Smooth muscle cell of the brain vasculature (primary cell): Measurements from ENCODE around the gene LAYN.

ENCODE experiments used
- DNase-seq: peaks from one replicate; pipeline ENCODE4 v3.0.0-alpha.2; 2012; ENCODE audit warnings: low read depth, low spot score

LAYN gene

DNA sequence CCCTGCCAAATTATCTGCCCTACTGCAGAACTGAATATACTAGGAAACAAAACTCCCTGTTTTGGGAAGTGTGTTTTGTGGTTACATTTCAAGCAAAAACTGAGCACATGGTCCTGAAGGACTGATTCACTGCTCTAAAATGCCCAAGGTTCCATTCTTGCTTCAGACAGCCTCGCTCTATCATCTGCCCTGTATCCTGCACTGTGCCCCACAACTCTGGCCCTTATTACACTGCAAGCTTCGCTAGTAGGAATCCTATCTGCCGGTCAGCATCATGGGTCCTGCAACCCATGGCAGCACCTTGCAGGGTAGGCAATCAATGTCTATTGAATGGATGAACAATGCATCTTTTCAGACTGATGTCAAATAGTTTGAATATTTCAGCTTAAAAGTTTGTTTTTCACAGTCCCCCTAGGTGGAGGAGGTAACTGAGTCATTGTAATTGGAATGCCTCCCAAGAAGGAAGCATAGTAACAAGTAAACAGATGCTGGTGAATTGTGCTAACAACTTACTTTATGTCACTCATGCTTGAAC is 21.3 kb downstream of the LAYN start:
- DNase-seq: no peak

- no peak for DNase-seq
These were observed 22.3 kb downstream of the LAYN start for GRCh38 chr11:111562692-111563389.

DNA sequence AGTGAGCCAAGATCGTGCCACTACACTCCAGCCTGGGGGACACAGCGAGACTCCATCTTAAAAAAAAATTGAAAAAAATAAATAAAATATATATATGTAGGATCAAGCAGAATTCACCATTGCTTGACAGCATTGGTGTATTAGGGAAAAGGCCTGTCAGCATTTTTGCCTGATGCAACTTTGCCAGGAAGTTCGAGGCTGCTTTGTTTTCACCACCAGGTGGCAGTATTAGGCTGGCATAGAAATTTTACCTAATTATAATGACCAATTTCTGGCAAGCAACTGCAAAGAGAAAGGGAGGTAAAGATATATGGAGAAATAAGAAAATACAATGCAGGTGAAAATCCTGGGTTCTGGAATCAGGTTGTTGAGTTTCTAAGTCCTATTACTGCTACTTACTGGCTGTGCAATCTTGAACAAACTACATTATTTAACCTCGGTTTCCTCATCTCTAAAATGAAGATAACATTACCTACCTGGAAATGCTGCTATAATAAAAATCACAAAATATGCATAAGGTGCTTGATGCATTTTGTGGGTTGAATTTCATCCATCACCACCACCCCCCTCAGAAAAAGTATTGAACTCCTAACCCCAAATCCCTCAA is 24.7 kb downstream of the LAYN start:
- no peak for DNase-seq

- DNase-seq: no peak
These were observed 25.8 kb downstream of the LAYN start for GRCh38 chr11:111566324-111566723.

GRCh38 chr11:111569476-111569875 is 29.0 kb downstream of the LAYN start:
- DNase-seq: no peak

DNA sequence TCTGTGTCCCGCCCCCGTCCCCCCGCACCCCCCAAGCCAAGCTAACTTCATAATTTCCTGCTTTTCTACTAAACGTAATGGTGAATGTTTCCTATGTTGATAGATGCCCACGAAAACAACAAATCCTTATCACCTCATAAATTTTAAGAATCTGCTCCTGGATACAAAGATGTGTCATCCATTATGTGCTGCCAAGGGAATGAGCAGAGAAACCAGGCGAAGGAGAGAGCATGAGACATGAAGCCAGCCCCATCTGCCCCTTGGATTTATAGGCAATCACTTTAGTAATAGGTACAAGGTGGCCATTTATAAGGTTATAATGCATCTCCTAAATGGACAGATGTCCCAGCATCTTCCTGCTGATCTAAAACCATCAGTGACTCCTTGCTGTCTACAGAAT is 30.3 kb downstream of the LAYN start:
- no peak for DNase-seq

GRCh38 chr11:111571829-111572501 is 31.4 kb downstream of the LAYN start:
- DNase-seq: no peak

GRCh38 chr11:111572581-111572980 is 32.1 kb downstream of the LAYN start:
- DNase-seq: no peak

DNA sequence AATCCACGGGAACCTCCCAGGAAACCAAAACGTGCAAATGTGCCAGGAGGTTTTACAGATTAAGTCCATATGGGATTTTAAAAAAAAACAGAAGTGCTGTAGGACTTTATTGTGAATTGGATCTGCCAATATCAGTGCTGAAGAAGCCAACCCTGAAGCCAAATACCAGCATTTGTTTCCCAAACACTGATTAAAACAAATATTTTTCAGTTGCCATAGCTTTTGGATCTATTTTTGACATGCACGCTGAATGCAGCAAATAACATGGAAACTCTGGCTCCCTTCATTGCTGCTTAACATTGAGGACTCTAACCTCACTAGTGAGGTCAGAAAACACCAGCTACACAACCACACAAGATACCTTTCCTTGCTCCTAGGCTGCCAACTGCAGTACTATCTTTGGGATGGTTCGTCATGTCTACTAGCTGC is 33.3 kb downstream of the LAYN start:
- DNase-seq: no peak

DNA sequence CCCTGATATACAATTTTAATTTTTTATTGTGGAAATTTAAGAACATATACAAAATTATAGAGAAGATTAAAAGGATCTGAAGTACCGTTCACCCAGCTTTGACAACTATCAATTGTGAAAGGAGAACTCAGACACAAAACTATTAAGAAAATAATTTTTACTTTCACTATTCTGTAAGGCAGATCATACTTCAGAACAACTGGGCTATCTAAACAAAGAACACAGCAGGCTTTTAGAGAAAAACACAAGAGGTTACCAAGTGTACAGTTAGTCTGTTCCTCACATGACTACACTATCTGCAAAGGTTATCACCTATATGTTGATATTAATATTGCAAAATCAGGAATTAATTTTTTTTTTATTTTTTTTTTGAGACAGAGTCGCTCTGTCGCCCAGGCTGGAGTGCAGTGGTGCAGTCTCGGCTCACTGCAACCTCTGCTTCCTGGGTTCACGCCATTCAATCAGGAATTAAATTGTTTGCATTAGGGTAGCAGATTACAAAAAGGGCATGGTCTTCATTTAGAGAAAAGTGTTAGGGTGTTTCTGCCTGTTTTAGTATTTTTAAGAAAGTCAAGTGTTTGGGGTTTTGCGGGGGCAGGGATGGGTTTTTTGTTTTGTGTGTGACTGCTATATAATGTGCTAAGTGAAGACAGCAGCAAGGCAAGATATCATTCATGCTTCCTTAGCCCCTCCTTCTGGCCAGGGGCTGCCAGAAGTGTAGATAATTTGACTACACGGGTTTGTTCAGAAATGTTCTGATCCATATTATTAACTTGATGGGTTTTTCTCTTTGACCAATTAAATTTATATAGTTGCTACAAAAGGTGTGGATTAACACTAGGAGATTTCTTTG is 34.1 kb downstream of the LAYN start:
- DNase-seq: no peak

- DNase-seq: no peak
These were observed 35.2 kb downstream of the LAYN start for GRCh38 chr11:111575740-111576139.

DNA sequence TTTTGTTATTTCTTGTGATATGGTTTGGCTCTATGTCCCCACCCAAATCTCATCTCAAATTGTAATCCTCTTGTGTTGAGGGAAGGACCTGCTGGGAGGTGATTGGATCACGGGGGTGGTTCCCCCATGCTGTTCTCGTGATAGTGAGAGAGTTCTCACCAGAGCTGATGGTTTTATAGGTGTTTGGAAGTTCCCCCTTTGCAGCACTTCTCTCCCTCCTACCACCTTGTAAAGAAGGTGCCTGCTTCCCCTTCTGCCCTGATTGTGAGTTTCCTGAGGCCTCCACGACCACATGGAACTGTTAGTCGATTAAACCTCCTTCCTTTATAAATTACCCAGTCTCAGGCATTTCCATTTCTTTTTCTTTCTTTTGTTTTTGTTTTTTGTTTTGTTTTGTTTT is 37.3 kb downstream of the LAYN start:
- no peak for DNase-seq

DNA sequence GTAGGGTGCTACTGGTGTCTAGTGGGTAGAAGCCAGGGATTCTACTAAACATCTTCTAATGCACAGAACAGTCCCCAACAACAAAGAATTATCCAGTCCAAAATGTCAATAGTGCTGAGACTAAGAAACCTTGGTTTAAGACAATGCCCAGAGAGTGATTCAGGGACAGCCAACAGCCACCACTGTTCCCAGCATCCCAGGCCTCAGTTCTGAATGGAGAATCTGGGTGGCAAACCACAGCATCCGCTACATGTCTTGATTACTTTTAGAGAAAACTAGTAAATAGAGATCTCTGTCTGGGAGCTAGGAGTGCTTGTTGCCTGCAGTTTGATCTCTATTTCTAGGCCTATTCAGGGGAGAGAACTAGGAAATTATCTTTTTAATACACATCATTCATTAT is 40.8 kb downstream of the LAYN start:
- no peak for DNase-seq

- no peak for DNase-seq
These were observed 41.6 kb downstream of the LAYN start for GRCh38 chr11:111582163-111582562.

DNA sequence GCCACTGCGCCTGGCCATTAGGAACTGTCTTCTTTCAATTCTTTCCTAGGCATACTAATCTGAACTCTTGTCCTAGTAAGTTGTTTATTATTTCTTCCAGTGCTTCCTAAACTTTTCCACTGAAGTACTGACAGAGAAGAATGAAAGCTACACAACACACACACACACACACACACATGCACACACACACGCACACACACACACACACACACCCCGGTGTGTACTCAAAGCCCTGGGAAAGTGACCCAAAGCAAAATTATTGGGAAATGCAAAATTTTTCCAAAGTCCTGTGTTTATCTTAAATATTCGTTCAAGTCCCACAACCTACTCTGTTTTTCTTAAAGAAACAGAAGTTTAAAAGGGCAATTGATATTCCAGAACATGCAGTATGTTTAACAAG is 42.4 kb downstream of the LAYN start:
- no peak for DNase-seq

- no peak for DNase-seq
These were observed 44.9 kb downstream of the LAYN start for GRCh38 chr11:111585371-111585770.

DNA sequence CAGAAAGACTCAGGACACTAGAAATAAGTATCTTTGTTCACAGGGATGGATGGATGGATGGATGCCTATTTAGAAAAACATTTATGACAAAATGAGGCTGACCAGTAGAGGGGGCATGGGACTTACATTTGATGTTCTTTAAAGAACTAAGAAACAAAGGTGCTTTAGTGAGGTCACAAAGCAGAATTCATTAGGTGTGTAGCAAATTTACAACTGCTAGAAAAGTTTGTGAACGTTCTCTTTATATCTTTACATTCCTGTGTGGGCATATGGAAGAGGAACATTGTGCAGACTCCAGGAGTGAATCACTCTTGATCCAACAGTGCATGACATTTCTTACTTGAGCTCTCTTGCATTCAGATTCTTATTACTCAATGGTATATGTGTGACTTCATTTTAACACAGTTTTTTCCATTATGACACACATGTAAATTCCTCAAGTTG is 45.9 kb downstream of the LAYN start:
- no peak for DNase-seq

- no peak for DNase-seq
These were observed 48.6 kb downstream of the LAYN start for GRCh38 chr11:111589114-111589513.

- no peak for DNase-seq
These were observed 49.5 kb downstream of the LAYN start for GRCh38 chr11:111589886-111590499.

DNA sequence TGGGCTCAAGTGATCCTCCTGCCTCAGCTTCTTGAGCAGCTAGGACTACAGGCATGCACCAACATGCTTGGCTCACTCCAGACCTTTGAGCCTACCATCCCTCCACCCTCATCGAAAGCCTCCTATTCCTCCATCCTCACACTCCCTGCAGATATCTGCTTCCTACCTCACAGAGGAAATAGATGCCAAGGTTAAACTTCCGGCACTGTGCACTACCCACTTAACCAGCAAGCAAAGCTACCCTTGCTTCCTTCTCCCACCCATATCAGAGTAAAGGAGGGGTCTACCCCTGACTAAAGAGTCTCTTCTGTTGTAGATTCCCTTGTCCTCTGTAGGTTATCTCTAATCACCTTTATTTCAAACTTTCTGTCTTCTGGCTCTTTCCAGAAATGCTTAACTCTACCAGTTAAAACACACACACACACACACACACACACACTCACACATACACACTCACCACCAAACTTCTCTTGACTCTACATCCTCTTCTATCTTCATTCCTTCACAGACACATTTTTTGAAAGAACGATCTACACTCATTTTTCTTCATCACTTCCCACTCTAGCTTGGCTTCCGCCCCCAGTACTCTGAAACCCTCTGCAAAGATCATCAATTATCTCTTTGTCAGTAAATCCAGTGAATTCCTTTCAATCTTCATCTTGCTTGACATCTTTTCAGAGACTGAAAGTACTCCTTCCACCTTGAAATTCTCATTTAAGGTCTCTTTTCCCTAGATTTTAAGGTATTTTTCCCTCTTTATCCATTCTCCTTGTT is 50.9 kb downstream of the LAYN start:
- no peak for DNase-seq

DNA sequence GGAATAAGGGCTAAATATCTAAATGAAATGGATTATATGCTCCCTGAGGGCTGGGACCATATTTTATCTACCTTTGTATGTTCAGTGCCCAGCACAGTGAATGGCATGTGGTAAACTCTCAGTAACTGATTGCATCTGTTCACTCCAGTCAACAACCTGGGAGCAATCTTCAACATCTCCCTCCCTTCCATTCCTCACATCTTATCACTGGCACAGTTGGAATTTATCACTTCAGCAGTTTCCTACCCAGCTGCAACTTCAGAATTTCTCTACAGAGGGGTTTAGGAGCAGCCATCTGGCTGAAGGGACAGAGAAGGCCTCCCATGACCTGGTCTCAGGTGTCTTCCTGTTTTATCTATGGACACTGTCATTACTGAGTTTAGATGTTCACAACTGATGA is 52.0 kb downstream of the LAYN start:
- DNase-seq: no peak
